Vagina (tissue), 2 donors: ENCODE measurements around the gene FER1L5.

Source experiments
- POLR2AphosphoS5 ChIP-seq, 2 donors: sonication (generic); formaldehyde crosslinking; IDR thresholded peaks; one replicate each; pipeline ENCODE4 v1.9.0; 2017; ENCODE audit warnings: antibody characterized with exemption in 2 of 2, mild to moderate bottlenecking in 2 of 2, low read depth in 1 of 2; ENCODE audit not compliant: insufficient read depth in 1 of 2
- TF ChIP-seq, protein P1 (sequence below), 3 experiments: fragments of 450-650 bp in 2 of 3; fragments of 200-600 bp in 1 of 3; sonication (generic) in 1 of 3; IDR thresholded peaks; one replicate each; pipeline ENCODE4 v1.5.1; 2017 to 2019; ENCODE audit warnings: antibody characterized with exemption in 3 of 3, mild to moderate bottlenecking in 2 of 3, moderate library complexity in 2 of 3

DNA sequence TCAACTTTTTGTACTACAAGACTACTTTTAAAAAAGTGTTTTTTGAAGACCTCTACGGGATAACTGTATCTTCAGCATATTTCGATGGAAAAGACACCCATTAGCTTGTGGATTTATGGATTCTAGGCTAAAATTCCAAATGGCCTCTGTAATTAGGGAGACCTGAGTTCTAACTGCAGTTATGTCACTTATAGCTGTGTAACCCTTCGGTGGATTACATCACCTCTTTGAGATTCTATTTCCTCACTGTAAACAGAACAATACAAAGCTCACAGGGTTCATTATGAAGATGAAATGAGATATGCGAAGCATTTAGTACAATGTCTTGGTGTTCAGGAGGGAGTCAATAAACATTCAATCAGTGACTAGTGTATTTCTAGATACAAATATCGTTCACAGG lies 73.1 kb downstream of the FER1L5 start:
- TF ChIP-seq POLR2AphosphoS5 (IDR thresholded peaks at IDR 0.05; ENCODE audit: insufficient read depth in 1 of 2, low read depth in 1 of 2), result no peak
- TF ChIP-seq, protein P1, sequence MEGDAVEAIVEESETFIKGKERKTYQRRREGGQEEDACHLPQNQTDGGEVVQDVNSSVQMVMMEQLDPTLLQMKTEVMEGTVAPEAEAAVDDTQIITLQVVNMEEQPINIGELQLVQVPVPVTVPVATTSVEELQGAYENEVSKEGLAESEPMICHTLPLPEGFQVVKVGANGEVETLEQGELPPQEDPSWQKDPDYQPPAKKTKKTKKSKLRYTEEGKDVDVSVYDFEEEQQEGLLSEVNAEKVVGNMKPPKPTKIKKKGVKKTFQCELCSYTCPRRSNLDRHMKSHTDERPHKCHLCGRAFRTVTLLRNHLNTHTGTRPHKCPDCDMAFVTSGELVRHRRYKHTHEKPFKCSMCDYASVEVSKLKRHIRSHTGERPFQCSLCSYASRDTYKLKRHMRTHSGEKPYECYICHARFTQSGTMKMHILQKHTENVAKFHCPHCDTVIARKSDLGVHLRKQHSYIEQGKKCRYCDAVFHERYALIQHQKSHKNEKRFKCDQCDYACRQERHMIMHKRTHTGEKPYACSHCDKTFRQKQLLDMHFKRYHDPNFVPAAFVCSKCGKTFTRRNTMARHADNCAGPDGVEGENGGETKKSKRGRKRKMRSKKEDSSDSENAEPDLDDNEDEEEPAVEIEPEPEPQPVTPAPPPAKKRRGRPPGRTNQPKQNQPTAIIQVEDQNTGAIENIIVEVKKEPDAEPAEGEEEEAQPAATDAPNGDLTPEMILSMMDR (IDR thresholded peaks at IDR 0.05), result no peak
